ENCODE data around the gene MEN1. TPM values are rescaled to one million over a fixed set of nuclear protein-coding genes. Genes with fewer than 3 reads are reported as not detected.
A peak's percentile ranks its signal among the peaks of the same experiment; 100 is the strongest.
"Not testable (repeated sequence)": the region's sequence is repeated elsewhere in the genome, so short reads cannot be mapped to it uniquely, and the experiment has no call there.

The MEN1 gene
- polyA plus RNA-seq, 3 donors from 2014 or later: 15.3 to 36.1 (median 27.1) TPM

DNA sequence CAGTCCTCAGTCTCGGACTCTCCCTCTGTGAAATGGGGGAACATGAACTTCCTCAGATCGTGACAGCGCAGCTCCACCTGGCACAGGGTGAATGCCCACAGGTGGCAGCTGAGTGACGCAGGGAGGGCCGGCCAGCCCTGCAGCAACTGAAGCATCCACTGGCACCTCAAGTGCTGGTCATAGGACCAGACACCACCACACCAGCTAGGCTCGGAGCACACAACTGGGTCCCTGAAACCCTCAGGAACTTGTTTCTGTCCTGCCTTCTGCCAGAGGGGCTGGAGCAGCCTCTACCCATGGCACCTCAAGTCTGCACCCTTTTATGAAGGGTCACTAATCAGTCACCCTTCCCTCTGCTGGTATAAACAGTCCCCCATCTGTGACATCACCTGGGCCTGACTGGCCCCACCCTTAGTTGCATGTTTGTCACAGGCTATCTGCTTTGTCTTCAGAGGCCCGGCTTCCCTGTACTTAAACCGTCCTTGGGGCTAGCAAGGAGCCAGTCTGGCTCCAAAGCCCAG, 41.5 kb upstream of the MEN1 start:
- peaks cover 8 to 10% (median 9%) of the 10 kb centered on the region in 3 donors for H3K36me3 Mint-ChIP-seq
- H3K27me3 Mint-ChIP-seq (ENCODE audit: low read depth in 3 of 3): peaks cover 5 to 17% (median 15%) of the 10 kb centered on the region in 3 donors
- DNase-seq: no peak
- H3K27ac Mint-ChIP-seq: peak overlapping the region; percentile 89 to 98 (median 94)
- H3K9me3 Mint-ChIP-seq: no peaks in the 10 kb centered on the region
- H3K4me3 Mint-ChIP-seq: peak overlapping the region; percentile 66 to 80 (median 76)
- H3K4me1 Mint-ChIP-seq: peaks cover 92 to 93% of the 10 kb centered on the region in 2 donors

GRCh38 chr11:64850979-64851567, 40.7 kb upstream of the MEN1 start:
- Mint-ChIP-seq H3K27me3 (ENCODE audit: low read depth in 3 of 3) (peaks cover 5 to 15% (median 15%) of the 10 kb centered on the region in 3 donors), H3K27ac (peak overlapping the region; percentile 89 to 98 (median 94)), H3K4me1 (peaks cover 85 to 86% of the 10 kb centered on the region in 2 donors), H3K9me3 (no peaks in the 10 kb centered on the region), H3K4me3 (peak overlapping the region; percentile 66 to 80 (median 76)), H3K36me3 (peaks cover 8 to 10% (median 9%) of the 10 kb centered on the region in 3 donors)
- peak; percentile 67 to 75 (median 69) for DNase-seq

DNA sequence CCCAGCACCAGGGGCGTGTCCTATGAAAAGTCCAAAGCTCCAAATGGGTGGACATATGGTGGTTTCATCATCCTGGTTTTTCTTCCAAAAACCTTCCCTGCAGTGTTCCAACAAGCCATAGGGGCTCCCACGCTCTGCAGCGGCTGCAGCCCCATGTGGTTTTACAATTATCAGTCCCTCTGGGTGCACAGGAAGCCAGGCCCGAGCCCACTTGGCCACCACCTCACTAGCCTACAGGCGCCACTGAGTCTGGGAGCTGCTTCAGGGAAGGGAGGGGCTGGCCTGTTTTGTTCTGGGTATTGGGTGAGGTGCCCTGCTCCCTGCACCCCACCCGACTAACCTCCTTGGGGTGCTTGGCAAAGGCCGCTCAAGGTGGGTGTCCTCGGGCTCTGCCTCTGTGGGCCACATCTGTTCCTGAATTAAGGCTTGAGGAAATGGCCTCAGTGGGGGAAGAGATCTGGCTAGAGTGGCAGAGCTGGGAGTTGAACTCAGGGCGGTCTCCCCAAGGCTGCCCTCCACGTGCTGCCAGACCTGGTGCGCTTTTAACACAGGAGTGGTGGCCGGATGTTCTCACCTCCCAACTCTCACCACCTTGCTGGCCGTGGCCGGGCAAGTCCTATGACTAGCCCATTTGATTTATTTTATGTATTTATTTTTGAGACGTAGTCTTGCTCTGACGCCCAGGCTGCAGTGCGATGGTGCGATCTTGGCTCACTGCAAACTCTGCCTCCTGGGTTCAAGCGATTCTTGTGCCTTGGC, 39.4 kb upstream of the MEN1 start:
- peaks cover 0 to under 1% (median 0%) of the 10 kb centered on the region in 3 donors for H3K36me3 Mint-ChIP-seq
- peak overlapping the region; percentile 88 to 95 (median 90) for H3K27ac Mint-ChIP-seq
- H3K4me3 Mint-ChIP-seq: peak overlapping the region; percentile 36 to 67 (median 48)
- peaks cover 4 to 8% (median 5%) of the 10 kb centered on the region in 3 donors for H3K27me3 Mint-ChIP-seq (ENCODE audit: low read depth in 3 of 3)
- DNase-seq: no peak
- peaks cover 78 to 80% of the 10 kb centered on the region in 2 donors for H3K4me1 Mint-ChIP-seq
- no peaks in the 10 kb centered on the region for H3K9me3 Mint-ChIP-seq

DNA sequence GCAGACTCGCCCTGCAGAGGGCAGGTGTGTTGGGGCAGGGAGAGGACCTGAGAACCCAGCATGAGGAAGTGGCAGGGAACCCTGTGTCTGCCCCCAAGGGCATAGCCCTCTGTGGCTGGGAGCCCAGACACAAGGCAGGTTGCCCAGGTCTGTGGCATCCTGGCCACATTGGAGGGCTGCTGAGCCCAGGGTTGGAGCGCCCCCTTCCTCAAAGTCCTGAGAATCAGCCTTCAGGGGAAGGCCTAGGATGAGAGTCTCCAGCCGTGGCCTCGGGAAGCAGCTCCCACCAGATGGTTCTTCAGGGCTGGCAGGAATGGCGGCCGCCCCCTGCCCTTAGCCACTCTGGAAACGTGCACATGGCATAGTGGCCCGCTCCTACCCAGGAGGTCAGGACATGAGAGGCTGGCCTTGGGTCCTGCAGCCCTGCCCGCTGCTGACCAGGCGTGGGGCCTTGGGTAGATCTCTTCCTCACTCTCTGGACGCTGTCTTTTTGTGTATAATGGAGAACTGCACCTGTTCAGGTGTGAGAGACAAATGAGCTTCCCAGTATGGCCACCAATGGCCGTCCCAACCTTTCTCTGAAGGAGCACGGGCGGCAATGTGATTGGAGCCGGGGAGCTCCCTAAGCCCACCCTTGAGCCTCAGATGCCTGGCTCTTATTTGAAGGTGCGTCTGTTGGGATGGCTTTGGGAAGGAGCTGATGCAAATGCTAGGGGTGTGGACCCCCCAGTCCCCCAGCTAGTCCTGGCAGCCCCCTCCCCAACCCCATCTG, 38.7 kb upstream of the MEN1 start:
- H3K27me3 Mint-ChIP-seq (ENCODE audit: low read depth in 3 of 3): peaks cover under 1 to 8% (median 5%) of the 10 kb centered on the region in 3 donors
- H3K27ac Mint-ChIP-seq: peak overlapping the region; percentile 88 to 91 (median 90)
- peak overlapping the region in 4 of 5 donors; percentile 60 to 71 (median 64) for H3K4me3 Mint-ChIP-seq
- DNase-seq: no peak
- H3K4me1 Mint-ChIP-seq: peaks cover 75% of the 10 kb centered on the region in 2 donors
- no peaks in the 10 kb centered on the region for H3K36me3 Mint-ChIP-seq
- H3K9me3 Mint-ChIP-seq: no peaks in the 10 kb centered on the region

GRCh38 chr11:64848214-64848825, 38.0 kb upstream of the MEN1 start:
- H3K9me3 Mint-ChIP-seq: no peaks in the 10 kb centered on the region
- H3K27ac Mint-ChIP-seq: peak overlapping the region; percentile 88 to 91 (median 90)
- H3K36me3 Mint-ChIP-seq: no peaks in the 10 kb centered on the region
- no peak for DNase-seq
- H3K4me3 Mint-ChIP-seq: peak overlapping the region; percentile 57 to 71 (median 63)
- H3K27me3 Mint-ChIP-seq (ENCODE audit: low read depth in 3 of 3): peaks cover 2 to 7% (median 4%) of the 10 kb centered on the region in 3 donors
- peaks cover 74 to 75% of the 10 kb centered on the region in 2 donors for H3K4me1 Mint-ChIP-seq

- Mint-ChIP-seq H3K27me3 (ENCODE audit: low read depth in 3 of 3) (peaks cover 2 to 4% (median 4%) of the 10 kb centered on the region in 3 donors), H3K27ac (peak overlapping the region; percentile 37 to 79 (median 69)), H3K36me3 (no peaks in the 10 kb centered on the region), H3K4me3 (peak overlapping the region; percentile 33 to 56 (median 51)), H3K4me1 (peaks cover 63 to 64% of the 10 kb centered on the region in 2 donors), H3K9me3 (no peaks in the 10 kb centered on the region)
- peak; percentile 87 to 89 (median 87) for DNase-seq
Measured at GRCh38 chr11:64846998-64847666, 36.8 kb upstream of the MEN1 start.

GRCh38 chr11:64845776-64846129, 35.4 kb upstream of the MEN1 start:
- not testable (repeated sequence) for H3K27me3 Mint-ChIP-seq (ENCODE audit: low read depth in 3 of 3); DNase-seq; H3K36me3 Mint-ChIP-seq; H3K9me3 Mint-ChIP-seq
- Mint-ChIP-seq H3K27ac (peak overlapping the region in 2 of 6 donors; percentile 86 to 93), H3K4me1 (peaks cover 49 to 51% of the 10 kb centered on the region in 2 donors), H3K4me3 (peak overlapping the region in 4 of 5 donors; percentile 67 to 81 (median 73))

GRCh38 chr11:64845129-64845775, 34.9 kb upstream of the MEN1 start:
- no peak for DNase-seq
- Mint-ChIP-seq H3K4me1 (peaks cover 44 to 48% of the 10 kb centered on the region in 2 donors), H3K4me3 (peak overlapping the region; percentile 67 to 81 (median 73)), H3K27ac (peak overlapping the region; percentile 57 to 93 (median 70)), H3K9me3 (no peaks in the 10 kb centered on the region), H3K27me3 (ENCODE audit: low read depth in 3 of 3) (peaks cover 2 to 4% (median 4%) of the 10 kb centered on the region in 3 donors), H3K36me3 (no peaks in the 10 kb centered on the region)

- Mint-ChIP-seq H3K27ac (peak within 1 kb of the TSS; percentile 57 to 93 (median 84)), H3K9me3 (no peaks in the 10 kb centered on the region), H3K4me1 (peaks cover 37 to 41% of the 10 kb centered on the region in 2 donors), H3K27me3 (ENCODE audit: low read depth in 3 of 3) (peaks cover 2 to 4% (median 4%) of the 10 kb centered on the region in 3 donors), H3K4me3 (peak within 1 kb of the TSS; percentile 75 to 90 (median 85)), H3K36me3 (peaks cover 0 to under 1% (median 0%) of the 10 kb centered on the region in 3 donors)
- peak in 2 of 3 donors; percentile 67 to 68 for DNase-seq
Measured at GRCh38 chr11:64844330-64845128, 34.2 kb upstream of the MEN1 start, which contains the start of gene CDC42BPG. Gene CDC42BPG (minus strand): TSS chr11:64844653. CDS start chr11:64844569, 84 bp downstream.

GRCh38 chr11:64843686-64844329, 33.5 kb upstream of the MEN1 start:
- H3K9me3 Mint-ChIP-seq: no peaks in the 10 kb centered on the region
- peaks cover 30 to 34% of the 10 kb centered on the region in 2 donors for H3K4me1 Mint-ChIP-seq
- H3K27ac Mint-ChIP-seq: peak overlapping the region; percentile 44 to 91 (median 70)
- H3K36me3 Mint-ChIP-seq: peaks cover 0 to 3% (median 0%) of the 10 kb centered on the region in 3 donors
- DNase-seq: no peak
- peak overlapping the region; percentile 75 to 90 (median 85) for H3K4me3 Mint-ChIP-seq
- peaks cover 2 to 4% (median 4%) of the 10 kb centered on the region in 3 donors for H3K27me3 Mint-ChIP-seq (ENCODE audit: low read depth in 3 of 3)
